Measurements from ENCODE around the gene UNC5CL. TPM values are rescaled to one million over a fixed set of nuclear protein-coding genes. Genes with fewer than 3 reads are reported as not detected.

UNC5CL gene
- total and polyA plus RNA-seq, 11 donors, result 0.21 to 1.1 (median 0.50) TPM

GRCh38 chr6:41049521-41049920 is 10.5 kb upstream of the UNC5CL start:
- Histone ChIP-seq H3K36me3 (no peaks in the 10 kb centered on the region), H3K9me3 (no peaks in the 10 kb centered on the region), H3K4me3 (no peak overlapping the region), H3K27me3 (no peaks in the 10 kb centered on the region), H3K4me1 (peaks cover 0 to 42% (median 15%) of the 10 kb centered on the region in 12 donors), H3K27ac (peak overlapping the region in 11 of 12 donors; percentile 12 to 78 (median 70))
- TF ChIP-seq POLR2A (IDR thresholded peaks at IDR 0.05), result no peak
- no peak for TF ChIP-seq CTCF (IDR thresholded peaks at IDR 0.05)
- 33 to 46% (median 37%) methylated on average over 1 of the region's 1 CpG for WGBS, 4 donors
- intact Hi-C loops (cut with DNase I), result no loop called here
- no peak for DNase-seq
- peak in 1 of 4 donors; percentile 46 for ATAC-seq

- Histone ChIP-seq H3K4me1 (peaks cover 0 to 42% (median 15%) of the 10 kb centered on the region in 12 donors), H3K36me3 (no peaks in the 10 kb centered on the region), H3K9me3 (no peaks in the 10 kb centered on the region), H3K27ac (peak overlapping the region in 9 of 12 donors; percentile 35 to 78 (median 70)), H3K4me3 (no peak overlapping the region), H3K27me3 (no peaks in the 10 kb centered on the region)
- intact Hi-C loops (cut with DNase I), result no loop called here
- no peak for TF ChIP-seq POLR2A (IDR thresholded peaks at IDR 0.05)
- DNase-seq (no peak), ATAC-seq (peak in 2 of 4 donors; percentile 18 to 22)
- 51 to 67% (median 63%) methylated on average over 9 of the region's 9 CpGs for WGBS, 4 donors
Observed at GRCh38 chr6:41047745-41048732, 9.0 kb upstream of the UNC5CL start.

GRCh38 chr6:41047306-41047705 is 8.3 kb upstream of the UNC5CL start:
- Histone ChIP-seq H3K4me3 (no peak overlapping the region), H3K4me1 (peaks cover 0 to 38% (median 9%) of the 10 kb centered on the region in 12 donors), H3K9me3 (no peaks in the 10 kb centered on the region), H3K27ac (no peak overlapping the region), H3K36me3 (no peaks in the 10 kb centered on the region), H3K27me3 (no peaks in the 10 kb centered on the region)
- DNase-seq, result no peak
- intact Hi-C loops (cut with DNase I), result no loop called here
- TF ChIP-seq POLR2A (IDR thresholded peaks at IDR 0.05), result no peak
- no peak for TF ChIP-seq CTCF (IDR thresholded peaks at IDR 0.05)
- 95 to 97% (median 96%) methylated on average over 2 of the region's 2 CpGs for WGBS, 4 donors
- ATAC-seq, result no peak

GRCh38 chr6:41046084-41046483 is 7.1 kb upstream of the UNC5CL start:
- Histone ChIP-seq H3K27ac (no peak overlapping the region), H3K4me1 (peaks cover 0 to 27% (median 6%) of the 10 kb centered on the region in 12 donors), H3K27me3 (no peaks in the 10 kb centered on the region), H3K9me3 (no peaks in the 10 kb centered on the region), H3K4me3 (no peak overlapping the region), H3K36me3 (no peaks in the 10 kb centered on the region)
- DNase-seq (no peak), ATAC-seq (no peak)
- intact Hi-C loops (cut with DNase I), result no loop called here
- WGBS, 4 donors, result 98 to 100% (median 100%) methylated on average over 1 of the region's 1 CpG
- TF ChIP-seq POLR2A (IDR thresholded peaks at IDR 0.05), result no peak

GRCh38 chr6:41045664-41046063 is 6.6 kb upstream of the UNC5CL start:
- TF ChIP-seq CTCF (IDR thresholded peaks at IDR 0.05) (no peak), POLR2A (IDR thresholded peaks at IDR 0.05) (no peak)
- intact Hi-C loops (cut with DNase I), result no loop called here
- DNase-seq, result no peak
- H3K9me3 ChIP-seq, result no peaks in the 10 kb centered on the region
- H3K36me3 ChIP-seq, result no peaks in the 10 kb centered on the region
- WGBS, 4 donors, result 62 to 73% (median 71%) methylated on average over 5 of the region's 5 CpGs
- ATAC-seq, result no peak
- H3K4me1 ChIP-seq, result peaks cover 0 to 27% (median 6%) of the 10 kb centered on the region in 12 donors
- H3K4me3 ChIP-seq, result no peak overlapping the region
- H3K27ac ChIP-seq, result no peak overlapping the region
- no peaks in the 10 kb centered on the region for H3K27me3 ChIP-seq

All from heart left ventricle (tissue), 16 donors.